GM21717 (cell line): Measurements from ENCODE around the gene HIGD1B.
A peak's percentile ranks its signal among the peaks of the same experiment; 100 is the strongest.

Experiments
- ATAC-seq: cut with Tn5 transposase; IDR thresholded peaks from one replicate; pipeline ENCODE4 v1.9.1; 2021; ENCODE audit warnings: mild to moderate bottlenecking, moderate library complexity; ENCODE audit not compliant: unreplicated experiment

Gene HIGD1B

DNA sequence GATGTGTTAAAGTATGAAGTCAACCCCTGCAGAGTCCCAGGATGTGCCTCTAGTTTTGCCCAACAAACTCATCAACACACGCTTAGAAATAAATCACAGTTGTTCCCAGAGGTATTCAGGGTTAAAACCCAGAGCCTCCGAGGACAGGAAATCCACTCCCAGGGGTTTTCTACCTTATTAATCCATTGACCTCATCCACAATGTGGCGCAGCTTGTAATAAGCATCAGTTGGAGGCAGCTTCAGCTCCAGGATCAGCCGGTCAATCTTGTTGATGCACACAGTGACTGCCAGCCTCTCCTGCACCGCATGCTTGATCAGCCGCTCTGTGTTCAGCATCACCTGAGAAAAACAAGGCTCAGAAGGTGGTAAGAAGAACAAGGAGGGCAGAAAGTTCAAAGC is 28.1 kb downstream of the HIGD1B start:
- no peak for ATAC-seq

DNA sequence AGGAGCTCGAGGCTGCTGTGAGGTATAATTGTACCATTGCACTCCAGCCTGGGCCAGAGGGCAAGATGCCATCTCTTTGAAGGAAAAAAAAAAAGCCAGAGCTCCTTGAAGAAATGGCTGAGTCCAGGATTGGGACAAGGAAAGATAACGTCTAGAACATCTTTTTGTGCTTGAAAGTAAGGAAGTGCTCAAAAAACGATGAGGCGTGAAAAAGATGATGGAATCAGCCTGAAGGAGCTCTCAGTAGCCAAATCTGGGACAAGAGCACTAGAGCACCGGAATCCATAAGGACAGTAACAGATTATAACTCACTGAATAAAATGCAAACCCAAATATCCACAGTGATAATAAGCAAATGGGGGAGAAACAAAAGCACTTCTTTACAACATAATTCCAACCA is 29.4 kb downstream of the HIGD1B start:
- ATAC-seq: no peak

DNA sequence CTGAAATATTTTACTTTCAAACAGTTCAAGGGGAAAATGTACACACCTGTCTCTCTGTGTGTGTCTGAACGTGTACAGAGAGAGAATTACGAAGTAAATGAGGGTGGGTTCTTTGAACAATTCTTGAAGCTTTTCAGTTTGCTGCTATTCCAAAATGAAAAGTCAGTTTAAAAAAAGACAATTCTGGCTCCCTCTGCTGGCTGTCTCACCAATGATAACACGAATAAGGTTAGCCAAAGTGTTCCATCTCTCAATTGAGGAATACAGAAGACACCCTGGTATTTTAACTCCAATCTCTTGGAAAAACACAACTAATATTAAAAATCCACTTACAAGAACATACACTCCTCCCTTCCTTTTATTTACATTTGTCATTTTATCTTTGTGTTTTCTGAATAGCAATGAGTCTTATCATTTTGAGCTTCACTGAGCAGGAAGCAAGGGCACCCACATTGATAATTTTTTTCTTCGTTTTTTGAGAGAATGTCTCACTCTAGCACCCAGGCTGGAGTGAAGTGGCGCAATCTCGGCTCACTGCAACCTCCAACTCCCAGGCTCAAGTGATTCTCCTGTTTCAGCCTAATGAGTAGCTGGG is 31.0 kb downstream of the HIGD1B start:
- no peak for ATAC-seq

DNA sequence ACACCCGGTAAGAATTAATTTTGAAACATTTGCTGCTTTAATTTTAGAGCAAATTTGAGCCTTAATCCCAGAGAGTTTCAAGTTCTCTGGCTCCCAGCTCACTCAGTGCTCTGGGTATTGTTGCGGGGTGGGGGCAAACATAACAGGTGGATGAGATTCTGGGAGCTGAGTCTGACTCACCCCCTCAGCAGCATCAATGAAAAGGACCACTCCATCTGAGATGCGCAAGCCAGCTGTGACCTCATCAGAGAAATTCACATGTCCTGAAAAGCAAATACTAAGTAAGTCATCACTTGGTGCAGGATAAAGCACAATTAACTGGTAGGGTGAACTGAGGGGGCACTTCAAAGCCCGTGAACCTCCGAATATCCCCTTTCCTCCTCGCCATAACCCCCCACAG is 31.7 kb downstream of the HIGD1B start:
- ATAC-seq: no peak

DNA sequence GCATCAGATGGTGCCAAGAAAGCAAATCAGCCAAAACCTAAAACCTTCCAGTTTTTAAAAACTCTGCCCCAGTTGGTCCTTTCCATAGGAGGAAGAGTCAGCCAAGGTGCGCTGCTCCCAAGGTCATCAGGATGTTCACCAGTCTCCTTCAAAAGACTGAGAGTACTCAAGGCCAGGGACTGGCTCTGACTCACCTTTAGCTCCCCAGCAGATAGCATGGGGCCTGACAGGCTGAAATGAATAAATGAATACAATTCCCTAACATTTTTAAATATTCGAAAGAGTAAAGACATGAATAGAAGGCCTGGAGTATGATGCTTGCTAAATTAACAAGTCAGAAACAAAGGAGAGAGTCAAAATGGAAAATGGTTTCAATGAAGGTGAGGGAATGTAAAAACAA is 32.4 kb downstream of the HIGD1B start:
- no peak for ATAC-seq

DNA sequence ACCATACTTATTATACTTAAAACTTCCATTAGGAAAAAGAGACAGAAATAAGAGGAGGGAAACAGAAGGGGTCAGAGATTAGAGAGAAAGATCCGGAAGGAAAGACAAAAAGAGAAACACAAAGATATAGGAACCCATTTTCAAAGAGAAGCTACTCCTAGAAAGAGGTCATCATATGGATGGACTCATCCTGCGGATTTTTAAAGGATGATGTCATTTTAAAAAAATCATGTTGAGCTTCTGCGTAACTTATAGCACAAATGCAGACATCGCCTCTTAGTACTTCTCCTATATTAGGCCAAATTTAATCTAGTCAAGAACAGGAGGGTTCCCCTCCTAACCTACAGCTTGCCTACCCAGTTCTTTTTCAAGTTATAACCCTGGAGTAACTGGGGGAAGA is 33.5 kb downstream of the HIGD1B start:
- ATAC-seq: no peak

DNA sequence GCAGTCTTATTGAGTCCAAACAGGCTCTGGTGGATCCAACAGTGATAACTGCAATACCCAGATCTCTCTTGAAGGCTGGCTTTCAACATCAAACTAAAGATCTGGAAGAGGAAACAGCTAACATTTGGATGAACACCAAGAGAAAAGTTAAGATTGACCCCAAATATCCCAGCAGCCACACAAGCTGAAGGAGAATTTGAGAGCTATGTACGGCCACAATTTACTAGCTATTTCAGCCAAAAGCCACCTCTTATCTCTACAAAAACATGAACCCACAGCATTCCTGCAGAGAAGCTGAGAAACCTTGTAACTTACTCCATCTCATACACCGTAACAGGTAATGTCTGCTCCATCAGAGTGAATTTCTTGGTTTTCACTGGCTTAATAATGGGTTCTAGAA is 37.3 kb downstream of the HIGD1B start:
- no peak for ATAC-seq

DNA sequence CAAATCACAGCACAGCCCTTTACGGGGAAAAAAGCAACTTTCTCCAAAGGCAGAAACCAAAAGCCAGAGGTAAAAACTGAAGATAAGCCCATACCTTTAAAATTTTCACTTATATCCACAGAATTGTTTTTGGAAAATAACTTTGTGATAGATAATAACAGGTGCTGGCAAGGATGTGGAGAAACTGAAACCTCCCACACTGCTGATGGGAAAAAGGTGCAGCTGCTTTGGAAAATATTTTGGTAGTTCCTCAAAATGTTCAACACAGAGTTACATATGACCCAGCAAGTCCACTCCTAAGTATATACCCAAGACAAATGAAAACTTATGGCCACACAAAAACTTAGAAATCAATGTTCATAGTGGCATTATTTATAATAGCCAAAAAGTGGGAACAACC is 39.3 kb downstream of the HIGD1B start:
- ATAC-seq: no peak

DNA sequence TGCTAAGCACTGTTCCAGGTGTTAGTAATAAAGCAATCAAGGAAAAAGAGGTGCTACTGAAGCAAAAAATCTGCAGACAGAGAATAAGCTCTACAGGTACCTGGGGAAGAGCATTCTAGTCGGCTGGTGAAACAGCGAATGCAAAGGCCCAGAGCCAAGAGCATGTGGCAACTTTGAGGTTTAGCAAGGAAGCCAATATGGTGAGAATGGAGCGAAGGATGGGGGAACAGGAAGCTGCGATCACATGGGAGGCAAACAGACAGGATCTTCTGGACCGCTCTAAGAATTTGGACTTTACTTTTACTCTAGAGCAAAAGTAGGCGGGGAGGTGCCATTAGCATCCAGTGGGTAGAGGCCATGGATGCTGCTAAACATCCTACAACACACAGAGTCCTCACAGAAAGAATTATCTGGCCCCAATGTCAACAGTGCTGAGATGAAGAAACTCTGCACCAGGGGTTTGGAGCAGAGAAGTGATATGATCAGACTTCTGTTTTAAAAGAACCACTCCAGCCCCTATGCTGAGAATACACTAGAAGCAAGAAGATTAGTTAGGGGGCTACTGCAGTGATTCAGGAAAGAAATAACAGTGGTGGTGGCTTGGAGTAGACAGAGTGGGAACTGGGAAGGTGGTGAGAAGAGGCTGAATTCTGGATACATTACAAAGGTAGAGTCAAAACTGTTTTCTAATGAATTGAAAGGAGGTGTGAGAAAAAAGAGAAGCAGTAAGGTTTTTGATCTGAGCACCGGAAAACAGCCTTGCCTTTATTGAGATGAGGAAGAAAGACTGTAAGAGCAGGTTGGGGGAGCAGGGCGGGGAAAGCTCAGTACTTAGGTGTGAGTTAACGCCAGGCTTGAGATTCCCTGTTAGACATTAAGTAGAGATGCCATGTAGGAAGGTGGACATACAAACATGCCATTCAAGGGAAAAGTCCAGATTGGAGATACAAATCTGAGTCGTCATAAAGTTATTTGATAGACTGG is 40.6 kb downstream of the HIGD1B start:
- ATAC-seq: no peak

DNA sequence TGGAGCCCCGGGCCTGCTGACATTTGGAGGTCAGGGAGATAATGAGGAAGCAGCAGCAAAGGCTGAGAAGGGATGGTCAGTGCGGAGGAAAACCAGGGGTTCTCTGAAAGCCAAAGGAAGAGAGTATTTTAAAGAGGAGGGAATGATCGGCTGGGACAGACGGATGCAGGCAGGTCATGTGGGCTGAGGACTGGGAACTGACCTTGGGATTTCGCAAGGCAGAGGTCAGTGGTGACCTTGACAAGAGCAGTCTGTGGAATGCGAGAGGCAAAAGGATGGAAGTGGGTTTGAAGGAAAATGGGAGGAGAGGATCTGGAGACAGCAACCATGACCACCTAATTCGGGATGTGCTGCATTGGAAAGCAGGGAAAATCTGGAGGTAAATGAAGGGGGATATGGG is 41.3 kb downstream of the HIGD1B start:
- ATAC-seq: no peak

DNA sequence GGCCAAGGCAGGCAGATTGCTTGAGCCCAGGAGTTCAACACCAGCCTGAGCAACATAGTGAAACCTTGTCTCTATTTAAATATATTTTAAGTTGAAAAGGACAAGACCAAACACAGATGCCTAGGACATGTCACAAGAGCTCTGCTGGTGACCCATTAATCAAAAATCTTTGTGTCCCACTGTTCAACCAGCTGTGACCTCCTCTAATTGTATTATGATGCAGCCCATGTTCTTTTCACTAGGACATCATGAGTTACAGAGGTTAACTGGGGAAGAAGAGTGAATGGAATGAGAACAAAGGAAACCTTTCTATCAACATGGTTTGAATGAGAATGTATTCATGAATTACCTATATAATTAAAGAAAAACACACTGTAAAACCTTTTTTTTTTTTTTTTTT is 44.6 kb downstream of the HIGD1B start:
- ATAC-seq: no peak

DNA sequence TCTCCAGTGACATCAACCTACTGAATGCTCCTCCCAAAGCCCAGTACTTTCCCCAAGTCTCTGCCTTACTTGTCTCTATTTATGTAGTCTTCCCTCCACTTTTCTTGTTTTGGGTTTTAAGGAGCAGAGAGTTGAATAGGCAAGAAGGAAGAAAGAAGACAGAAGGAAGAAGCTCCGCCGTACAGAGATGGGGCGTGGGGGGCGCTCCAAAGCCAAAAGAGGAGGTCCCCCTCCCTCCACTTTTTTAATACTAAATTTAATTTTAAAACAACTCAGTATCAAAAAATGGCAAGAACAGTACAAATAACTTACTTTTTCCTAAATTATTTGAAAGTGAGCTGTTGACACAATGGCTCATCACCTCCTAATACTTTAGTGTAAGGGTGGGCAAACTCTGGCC is 47.0 kb downstream of the HIGD1B start:
- no peak for ATAC-seq

DNA sequence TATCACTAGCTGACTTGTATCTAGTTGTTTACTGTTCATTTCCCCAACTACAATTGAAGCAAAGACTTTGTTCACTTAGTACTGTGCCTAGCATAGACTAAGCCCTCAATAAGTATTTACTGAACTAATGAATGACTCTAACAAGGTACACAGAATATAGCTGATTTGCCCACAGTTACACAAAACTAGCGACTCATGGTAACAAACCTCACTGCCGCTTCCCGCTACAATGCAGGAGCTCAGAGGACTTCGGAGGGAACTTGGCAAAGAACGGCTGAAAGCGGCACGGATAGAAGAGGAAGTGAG is 51.0 kb downstream of the HIGD1B start:
- no peak for ATAC-seq

DNA sequence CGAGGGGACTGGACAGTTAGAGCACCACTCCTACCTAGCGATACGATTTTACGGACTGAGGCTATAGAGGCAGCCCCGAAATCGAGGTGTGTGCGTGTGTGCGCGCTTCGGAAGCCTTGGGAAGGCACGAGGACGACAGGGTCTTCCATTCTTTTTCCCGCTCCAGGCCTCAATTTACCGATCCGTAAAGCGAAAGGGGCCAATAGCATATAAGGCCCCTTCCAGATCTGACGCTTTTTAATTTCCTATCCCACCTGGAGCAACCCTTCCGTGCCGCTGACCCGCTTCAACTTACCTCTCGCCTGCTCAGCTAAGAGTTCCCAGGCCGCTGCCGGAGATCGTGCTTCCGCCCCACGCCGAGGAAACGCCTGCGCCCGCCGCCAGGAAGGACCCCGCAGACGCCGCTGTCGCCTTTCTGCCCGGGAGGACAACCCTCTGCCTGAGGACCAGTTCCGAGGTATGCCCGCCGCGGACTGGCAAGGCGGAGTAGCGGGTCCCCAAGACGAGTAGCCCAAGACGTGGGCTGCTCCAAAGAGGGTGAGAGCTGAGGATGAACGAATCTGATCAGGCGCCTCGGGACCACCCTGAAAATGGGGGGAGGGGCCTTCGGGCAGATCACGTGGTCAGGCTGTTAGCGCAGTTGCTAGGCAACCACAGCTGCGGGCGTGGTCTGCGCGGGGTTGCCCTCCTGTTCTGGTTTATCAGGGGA is 51.5 kb downstream of the HIGD1B start, which contains the start of gene EFTUD2:
EFTUD2 (minus strand) TSS at position 372 of the 709 bp plus-strand sequence. CDS start 4,924 bp downstream, outside the sequence.
- ATAC-seq: peak; percentile 51
